Spleen (tissue), 7 donors: Measurements from ENCODE around the gene MFSD6L.

ENCODE experiments used
- POLR2A ChIP-seq, 3 donors: fragments of 450-650 bp; IDR thresholded peaks; one replicate each; pipeline ENCODE4 v1.5.1; 2017; ENCODE audit warnings: antibody characterized with exemption in 3 of 3, mild to moderate bottlenecking in 1 of 3
- TF ChIP-seq, protein P1 (sequence below), 11 experiments: fragments of 200-600 bp in 7 of 11; fragments of 450-650 bp in 4 of 11; sonication (generic) in 4 of 11; IDR thresholded peaks in 8 of 11; conservative IDR thresholded peaks in 3 of 11; 1 replicate in 7 of 11; 2 replicates in 4 of 11; pipeline versions ENCODE4 v1.4.0 to v1.8.0; 2016 to 2021; ENCODE audit warnings: antibody characterized with exemption in 11 of 11, inconsistent platforms in 4 of 11, mild to moderate bottlenecking in 1 of 11
- donor health status: DM: no; HTN: no; CAD: no; lungs with moderate emphysema.
- donor health status: DM: no; HTN: no; CAD: no.
- donor health status: DM: no; HTN: no; CAD: no.

DNA sequence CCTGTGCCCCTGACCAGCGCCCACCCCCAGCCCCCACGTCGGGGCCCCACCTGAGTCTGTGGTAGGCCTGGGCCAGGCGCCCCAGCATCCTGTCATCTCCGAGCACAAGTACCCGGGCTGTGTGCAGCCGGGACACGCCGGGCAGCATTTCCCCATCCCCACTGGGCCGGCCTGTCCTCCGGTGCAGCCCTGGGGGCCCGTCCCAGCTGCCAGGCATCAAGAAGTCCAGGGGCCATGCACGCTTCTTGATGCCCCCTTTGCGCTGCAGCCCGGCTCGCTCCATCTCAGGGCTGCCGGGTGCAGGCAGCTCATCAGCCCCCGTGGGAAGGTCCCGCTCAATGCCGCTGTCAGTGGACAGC lies 29.3 kb upstream of the MFSD6L start:
- TF ChIP-seq POLR2A (IDR thresholded peaks at IDR 0.05), result no peak
- TF ChIP-seq, protein P1, sequence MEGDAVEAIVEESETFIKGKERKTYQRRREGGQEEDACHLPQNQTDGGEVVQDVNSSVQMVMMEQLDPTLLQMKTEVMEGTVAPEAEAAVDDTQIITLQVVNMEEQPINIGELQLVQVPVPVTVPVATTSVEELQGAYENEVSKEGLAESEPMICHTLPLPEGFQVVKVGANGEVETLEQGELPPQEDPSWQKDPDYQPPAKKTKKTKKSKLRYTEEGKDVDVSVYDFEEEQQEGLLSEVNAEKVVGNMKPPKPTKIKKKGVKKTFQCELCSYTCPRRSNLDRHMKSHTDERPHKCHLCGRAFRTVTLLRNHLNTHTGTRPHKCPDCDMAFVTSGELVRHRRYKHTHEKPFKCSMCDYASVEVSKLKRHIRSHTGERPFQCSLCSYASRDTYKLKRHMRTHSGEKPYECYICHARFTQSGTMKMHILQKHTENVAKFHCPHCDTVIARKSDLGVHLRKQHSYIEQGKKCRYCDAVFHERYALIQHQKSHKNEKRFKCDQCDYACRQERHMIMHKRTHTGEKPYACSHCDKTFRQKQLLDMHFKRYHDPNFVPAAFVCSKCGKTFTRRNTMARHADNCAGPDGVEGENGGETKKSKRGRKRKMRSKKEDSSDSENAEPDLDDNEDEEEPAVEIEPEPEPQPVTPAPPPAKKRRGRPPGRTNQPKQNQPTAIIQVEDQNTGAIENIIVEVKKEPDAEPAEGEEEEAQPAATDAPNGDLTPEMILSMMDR (IDR thresholded peaks at IDR 0.05 in 8 of 11, conservative IDR thresholded peaks at IDR 0.05 in 3 of 11), result no peak
